Colon (tissue), 2 donors: Measurements from ENCODE around the gene MSMO1.

Experiments
- FAIRE-seq: peaks from 2 replicates; lab custom pipeline; 2012; peaks lifted over from hg19 to GRCh38; lab: Jason Lieb, UNC
- donor health status: control.
- donor health status: control.

Gene MSMO1

GRCh38 chr4:165360985-165361670 is 33.7 kb downstream of the MSMO1 start:
- no peak for FAIRE-seq

GRCh38 chr4:165361810-165362209 is 34.3 kb downstream of the MSMO1 start:
- no peak for FAIRE-seq

- FAIRE-seq, result no peak
Observed at GRCh38 chr4:165364452-165365080, 37.1 kb downstream of the MSMO1 start.

- FAIRE-seq, result no peak
Observed at GRCh38 chr4:165367040-165367439, 39.6 kb downstream of the MSMO1 start.

GRCh38 chr4:165368114-165368513 is 40.6 kb downstream of the MSMO1 start:
- FAIRE-seq, result no peak

GRCh38 chr4:165368567-165368966 is 41.1 kb downstream of the MSMO1 start:
- FAIRE-seq, result no peak

GRCh38 chr4:165369522-165369921 is 42.1 kb downstream of the MSMO1 start:
- no peak for FAIRE-seq

- no peak for FAIRE-seq
Observed at GRCh38 chr4:165370530-165370929, 43.1 kb downstream of the MSMO1 start.

- FAIRE-seq, result no peak
Observed at GRCh38 chr4:165375465-165375864, 48.0 kb downstream of the MSMO1 start.

GRCh38 chr4:165378398-165378744 is 50.9 kb downstream of the MSMO1 start:
- FAIRE-seq, result no peak

- FAIRE-seq, result no peak
Observed at GRCh38 chr4:165378745-165379677, 51.5 kb downstream of the MSMO1 start, which contains the start of gene CPE. Gene CPE, plus strand, starts transcription at chr4:165379008. Its CDS starts 214 bp downstream, at chr4:165379222.

GRCh38 chr4:165379678-165380064 is 52.2 kb downstream of the MSMO1 start:
- FAIRE-seq, result no peak

- no peak for FAIRE-seq
Observed at GRCh38 chr4:165380805-165381204, 53.3 kb downstream of the MSMO1 start.

- FAIRE-seq, result no peak
Observed at GRCh38 chr4:165381821-165382373, 54.4 kb downstream of the MSMO1 start.

- no peak for FAIRE-seq
Observed at GRCh38 chr4:165382640-165383039, 55.2 kb downstream of the MSMO1 start.

GRCh38 chr4:165383591-165384073 is 56.2 kb downstream of the MSMO1 start:
- no peak for FAIRE-seq

GRCh38 chr4:165384186-165384585 is 56.7 kb downstream of the MSMO1 start:
- no peak for FAIRE-seq

- FAIRE-seq, result no peak
Observed at GRCh38 chr4:165384598-165384997, 57.1 kb downstream of the MSMO1 start.

- no peak for FAIRE-seq
Observed at GRCh38 chr4:165385126-165385525, 57.7 kb downstream of the MSMO1 start.

GRCh38 chr4:165386328-165386727 is 58.9 kb downstream of the MSMO1 start:
- FAIRE-seq, result no peak

GRCh38 chr4:165388756-165389155 is 61.3 kb downstream of the MSMO1 start:
- no peak for FAIRE-seq
